Measurements from ENCODE around the gene SEC14L1.
A peak's percentile ranks its signal among the peaks of the same experiment; 100 is the strongest.
"Not testable (repeated sequence)": the region's sequence is repeated elsewhere in the genome, so short reads cannot be mapped to it uniquely, and the experiment has no call there.

SEC14L1 gene

GRCh38 chr17:77116371-77116860, 24.4 kb upstream of the SEC14L1 start:
- no peak for DNase-seq

DNA sequence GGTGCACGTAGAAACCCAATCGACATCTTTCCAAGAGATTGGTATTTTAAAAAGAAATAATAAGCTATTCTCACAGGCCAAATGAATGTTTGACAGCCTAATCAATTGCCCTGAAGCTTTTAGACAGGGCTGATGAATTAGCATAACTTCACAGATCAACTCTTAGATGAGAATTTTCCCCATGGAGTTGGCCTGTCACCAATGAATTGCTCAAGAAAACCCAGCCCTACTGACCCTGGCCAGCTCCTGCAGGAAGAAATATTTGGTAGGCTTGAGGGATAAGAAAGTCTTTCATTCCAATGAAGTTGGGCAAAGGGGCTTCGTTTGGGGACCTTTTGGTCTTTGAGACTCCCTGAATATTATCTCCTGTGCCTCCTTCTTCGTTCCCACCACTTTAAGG, 23.4 kb upstream of the SEC14L1 start:
- DNase-seq, result no peak

- no peak for DNase-seq
Observed at GRCh38 chr17:77118251-77118928, 22.4 kb upstream of the SEC14L1 start.

DNA sequence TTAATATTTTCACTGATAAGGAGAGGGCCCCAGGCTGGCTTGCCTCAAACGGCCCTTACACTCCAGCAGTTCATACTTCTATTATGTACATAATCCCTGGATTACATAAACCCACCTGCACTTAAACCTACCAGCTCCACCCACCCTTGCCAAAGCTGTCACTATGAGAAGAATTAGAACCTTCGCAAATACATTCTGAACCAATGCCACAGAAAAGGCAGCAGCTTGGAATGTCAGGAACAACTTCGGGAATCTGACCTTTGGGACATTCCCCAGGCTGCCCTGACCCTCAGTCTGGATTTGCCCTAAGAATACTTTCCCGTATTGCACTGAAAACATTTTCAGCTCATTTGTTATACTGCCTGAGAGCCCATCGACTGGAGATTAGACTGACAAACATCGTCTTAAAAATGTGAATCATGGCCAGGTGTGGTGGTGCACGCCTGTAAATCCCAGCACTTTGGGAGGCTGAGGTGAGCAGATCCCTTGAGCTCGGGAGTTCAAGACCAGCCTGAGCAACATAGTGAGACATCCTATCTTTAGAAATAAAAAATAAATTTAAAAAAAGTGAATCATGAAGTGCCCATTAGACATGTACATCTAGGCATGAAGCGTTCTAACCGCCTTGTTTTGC, 21.0 kb upstream of the SEC14L1 start:
- DNase-seq, result no peak

GRCh38 chr17:77120868-77121267, 19.9 kb upstream of the SEC14L1 start:
- no peak for DNase-seq

- peak in 1 of 2 donors; percentile 28 for DNase-seq
Observed at GRCh38 chr17:77124192-77124889, 16.4 kb upstream of the SEC14L1 start.

DNA sequence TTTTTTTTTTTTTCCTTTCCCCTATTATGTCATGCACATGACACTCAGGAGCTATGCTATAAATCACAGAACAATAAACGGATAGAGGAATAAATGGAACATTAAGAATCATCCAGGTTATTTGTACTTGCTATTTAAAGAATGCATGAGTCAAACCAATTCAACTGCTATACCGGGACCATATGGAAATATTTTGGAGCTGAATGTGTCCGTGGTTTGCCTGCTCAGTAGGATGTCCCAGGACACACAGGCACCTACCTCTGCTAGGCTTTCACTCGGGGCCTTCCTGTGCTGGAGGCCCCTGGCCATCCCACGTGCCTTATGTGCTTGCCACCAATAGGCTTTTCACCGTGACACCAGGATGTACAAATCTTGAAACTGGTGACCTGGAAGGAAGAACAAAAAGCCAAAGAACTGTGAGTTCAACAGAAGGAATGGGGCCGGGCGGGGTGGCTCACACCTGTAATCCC, 15.3 kb upstream of the SEC14L1 start:
- DNase-seq, result no peak

GRCh38 chr17:77126519-77126918, 14.2 kb upstream of the SEC14L1 start:
- no peak for DNase-seq

DNA sequence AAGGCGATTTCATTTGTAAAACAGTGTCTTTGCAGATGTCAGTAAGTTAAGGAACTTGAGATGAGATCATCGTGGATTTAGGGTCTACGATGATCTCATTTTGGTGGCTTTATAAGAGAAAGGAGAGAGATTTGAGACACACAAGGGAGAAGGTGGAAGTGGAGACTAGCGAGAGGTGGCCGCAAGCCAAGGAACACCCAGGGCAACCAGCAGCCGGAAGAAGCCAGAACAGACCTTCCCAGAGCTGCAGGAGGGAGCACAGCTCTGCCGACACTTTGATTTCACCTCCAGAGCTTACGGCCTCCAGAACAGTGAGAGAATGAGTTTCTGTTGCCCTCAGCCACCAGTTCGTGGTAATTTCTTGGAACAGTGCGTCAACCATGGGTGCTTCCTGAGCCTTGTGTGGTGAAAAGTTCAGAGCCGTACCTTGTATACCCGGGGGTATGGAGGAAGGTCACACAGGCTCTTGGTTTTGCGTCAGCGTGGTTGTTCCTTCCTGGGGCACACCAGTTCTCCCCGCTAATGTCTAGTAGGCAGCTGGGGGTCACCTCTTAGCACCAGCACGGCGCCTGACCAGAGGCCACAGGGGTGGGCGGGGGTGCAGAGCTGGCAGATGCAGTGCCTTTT, 12.9 kb upstream of the SEC14L1 start:
- peak; percentile 26 to 93 for DNase-seq

DNA sequence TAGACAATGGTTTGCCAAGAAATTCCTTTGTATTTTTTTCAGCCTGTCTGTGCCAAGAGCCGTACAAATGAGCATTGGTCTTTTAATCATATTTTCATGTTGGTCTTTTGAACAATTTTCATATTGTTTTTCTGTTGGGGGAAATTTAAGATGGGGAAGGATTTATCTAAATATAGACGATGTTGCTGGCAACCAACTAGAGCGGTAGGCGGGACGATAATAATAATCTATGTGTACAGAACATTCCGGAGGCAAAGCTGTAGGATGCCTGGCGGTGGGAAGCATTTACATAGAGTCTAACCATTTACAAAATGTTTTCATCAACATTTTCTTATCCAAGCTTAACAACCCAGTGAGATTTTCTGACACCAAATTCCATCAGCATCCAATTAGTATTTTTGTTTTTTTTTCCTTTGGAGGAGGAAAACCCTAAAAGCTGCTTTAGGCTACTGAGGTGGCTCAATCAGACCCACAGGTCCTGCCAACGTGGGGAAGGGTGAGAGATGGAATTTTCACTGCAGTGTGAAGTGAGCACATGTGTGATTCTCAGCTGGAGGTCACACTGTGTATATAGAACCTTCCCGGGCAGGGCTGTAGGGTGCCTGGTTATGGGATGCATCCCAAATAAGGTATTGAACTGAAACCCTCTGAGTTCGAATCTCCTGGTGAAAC, 11.7 kb upstream of the SEC14L1 start:
- no peak for DNase-seq

DNA sequence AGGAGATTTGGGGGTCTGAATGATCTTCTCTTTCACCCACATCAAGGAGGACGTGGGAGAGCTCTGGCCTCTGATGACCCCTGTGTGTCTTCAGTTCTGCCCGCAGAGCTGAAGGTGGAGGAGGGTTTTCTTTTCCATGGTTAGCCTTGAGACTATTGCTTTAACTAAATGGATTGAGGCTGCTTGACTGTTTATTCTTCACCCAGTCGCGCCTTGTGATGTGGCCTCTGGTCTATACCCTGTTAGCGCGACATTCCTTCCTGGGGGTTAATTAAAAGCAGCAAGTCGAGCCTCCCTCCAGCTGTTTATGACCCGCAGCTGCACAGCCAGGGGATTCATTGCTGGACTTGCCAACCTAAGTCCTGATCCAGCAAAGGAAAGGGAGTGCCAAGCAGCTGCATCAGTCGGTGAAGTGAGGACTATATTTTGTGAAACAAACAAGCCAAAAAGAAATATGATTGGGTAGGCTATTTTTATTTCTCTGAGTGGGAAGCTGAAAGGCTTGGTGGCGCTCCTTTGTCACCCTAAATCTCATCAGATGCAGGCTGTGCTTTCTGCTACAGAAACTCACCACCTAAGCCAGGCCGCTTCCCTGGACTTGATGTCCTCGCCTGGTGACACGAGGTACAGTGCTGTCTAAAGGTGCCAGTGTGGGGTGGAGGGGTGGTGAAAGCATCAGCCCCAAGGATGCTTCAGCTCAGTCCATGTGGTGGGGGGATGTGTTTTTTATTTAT, 11.0 kb upstream of the SEC14L1 start:
- no peak for DNase-seq

DNA sequence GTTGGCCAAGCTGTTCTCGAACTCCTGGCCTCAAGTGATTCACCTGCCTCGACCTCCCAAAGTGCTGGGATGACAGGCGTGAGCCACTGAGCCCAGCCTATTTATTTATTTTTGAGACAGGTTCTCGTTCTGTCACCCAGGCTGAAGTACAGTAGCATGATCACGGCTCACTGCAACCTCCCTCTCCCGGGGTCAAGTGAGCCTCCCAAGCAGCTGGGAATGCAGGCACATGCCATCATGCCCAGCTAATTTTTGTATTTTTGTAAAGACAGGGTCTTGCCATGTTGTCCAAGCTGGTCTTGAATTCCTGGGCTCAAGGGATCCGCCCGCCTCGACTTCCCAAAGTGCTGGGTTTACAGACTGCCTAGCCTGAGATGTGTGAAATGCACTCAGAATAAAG, 10.2 kb upstream of the SEC14L1 start:
- DNase-seq, result no peak

GRCh38 chr17:77131904-77132303, 8.9 kb upstream of the SEC14L1 start:
- no peak for DNase-seq

DNA sequence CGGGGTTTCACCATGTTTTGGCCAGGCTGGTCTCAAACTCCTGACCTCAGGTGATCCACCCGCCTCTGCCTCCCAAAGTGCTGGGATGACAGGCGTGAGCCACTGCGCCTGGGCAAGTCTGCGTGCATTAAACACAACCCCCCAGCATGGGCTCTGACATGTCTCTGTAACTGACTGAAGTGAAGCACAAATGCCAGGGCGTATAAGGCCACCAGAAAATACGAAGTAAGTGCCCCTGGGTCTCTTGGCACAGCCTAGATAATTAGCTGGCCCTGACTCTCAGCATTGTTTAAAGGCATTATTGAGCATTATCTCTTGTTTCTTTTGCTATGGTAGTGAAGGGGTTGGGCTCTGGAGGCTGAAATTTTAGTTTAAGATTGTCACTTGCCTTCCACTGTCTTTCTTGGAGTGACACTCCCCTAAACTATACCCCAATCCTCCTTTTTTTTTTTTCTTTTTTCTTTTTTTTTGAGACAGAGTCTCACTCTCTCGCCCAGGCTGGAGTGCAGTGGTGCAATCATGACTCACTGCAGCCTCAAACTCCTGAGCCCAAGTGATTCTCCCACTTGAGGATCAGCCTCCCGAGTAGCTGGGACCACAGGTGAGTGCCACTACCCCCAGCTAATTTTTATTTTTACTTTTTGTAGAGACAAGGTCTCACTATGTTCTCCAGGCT, 8.2 kb upstream of the SEC14L1 start:
- no peak for DNase-seq

DNA sequence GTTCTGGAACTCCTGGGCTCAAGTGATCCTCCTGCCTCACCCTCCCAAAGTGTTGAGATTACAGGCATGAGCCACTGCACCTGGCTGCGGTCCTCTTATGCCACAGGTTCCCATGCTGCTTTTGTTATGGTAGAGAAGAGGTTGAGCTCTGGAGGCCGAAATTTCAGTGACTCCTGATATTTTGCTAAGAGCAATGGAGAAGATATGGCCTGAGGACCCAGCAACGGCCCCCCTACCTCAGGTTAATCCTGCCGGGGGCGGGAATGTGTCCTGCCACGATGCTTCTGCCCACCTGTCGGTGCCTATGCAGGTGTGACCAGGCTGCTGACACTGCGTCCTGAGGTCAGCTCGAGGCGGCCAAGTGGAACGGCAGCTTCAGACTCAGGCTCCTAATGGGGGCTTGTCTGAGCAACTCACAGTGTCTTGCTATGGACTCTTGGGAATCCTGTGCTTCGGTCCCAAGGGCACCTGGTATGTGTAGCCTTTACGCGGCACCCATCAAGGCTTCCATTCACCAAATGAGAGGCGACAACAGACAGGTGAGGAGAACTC, 7.6 kb upstream of the SEC14L1 start:
- no peak for DNase-seq

DNA sequence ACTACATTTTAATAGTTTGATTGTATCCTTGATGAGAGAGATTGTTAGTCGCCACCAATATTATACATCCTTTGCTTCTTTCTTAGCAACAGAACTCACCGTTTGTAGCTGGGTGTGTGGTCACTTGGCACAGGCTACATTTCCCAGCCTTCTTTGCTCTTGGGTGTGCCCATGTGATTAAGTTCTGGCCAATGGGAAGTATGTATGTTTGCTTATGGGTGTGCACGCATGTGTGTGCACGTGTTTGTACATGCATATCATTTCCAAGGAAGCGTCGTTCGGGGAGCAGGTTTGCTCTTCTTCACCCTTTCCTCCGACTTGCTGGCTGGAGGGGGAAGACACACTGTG, 4.4 kb upstream of the SEC14L1 start:
- no peak for DNase-seq

DNA sequence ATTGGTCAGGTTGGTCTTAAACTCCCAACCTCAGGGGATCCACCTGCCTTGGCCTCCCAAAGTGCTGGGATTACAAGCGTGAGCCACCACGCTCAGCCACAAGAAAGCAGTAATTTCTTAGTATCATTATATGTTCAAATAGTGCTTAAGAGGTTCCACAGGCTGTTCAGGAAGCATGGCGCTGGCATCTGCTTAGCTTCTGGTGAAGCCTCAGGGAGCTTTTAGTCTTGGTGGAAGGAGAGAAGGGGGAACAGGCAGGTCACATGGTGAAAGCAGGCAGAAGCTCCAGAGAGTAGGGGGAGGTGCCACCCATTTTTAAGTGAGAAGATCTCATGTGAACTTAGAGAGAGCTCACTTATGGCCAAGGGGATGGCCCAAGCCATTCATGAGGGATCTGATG, 3.7 kb upstream of the SEC14L1 start:
- DNase-seq, result no peak

GRCh38 chr17:77137886-77138285, 2.9 kb upstream of the SEC14L1 start:
- not testable (repeated sequence) for DNase-seq

DNA sequence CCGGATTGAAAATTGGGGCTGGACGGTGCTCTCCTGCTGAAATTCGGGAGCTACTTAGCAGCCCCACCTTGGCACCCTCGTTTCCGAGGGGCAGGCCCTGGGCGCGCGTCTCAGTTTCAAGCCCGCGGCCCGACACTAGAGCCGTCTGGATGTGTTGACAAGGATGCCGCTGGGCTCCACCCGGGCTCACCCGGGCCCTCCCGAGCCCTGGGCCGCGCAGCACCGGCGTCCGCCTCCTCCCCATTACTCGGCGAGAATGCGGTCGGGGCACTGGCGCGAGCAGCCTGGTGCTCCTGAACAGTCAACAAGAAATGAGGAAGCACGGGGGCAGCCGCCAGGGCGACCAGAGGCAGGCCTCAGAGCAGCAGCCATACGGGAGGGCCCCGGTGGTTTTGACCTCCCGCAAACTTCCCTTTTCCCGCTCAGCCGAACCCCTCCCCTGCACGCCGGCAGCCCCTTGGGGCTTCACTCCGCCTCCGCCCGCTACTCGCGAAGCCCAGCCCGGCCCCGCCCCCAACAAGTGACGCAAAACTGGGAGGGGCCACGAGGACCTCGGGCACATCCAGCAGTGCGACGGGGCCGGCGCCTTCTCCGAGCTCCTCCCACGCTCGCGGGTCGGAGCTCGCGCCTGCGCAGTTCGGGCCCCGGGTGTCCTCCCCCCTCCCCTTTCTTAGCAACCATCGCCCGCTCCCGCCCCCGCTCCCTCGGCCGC, 447 bp upstream of the SEC14L1 start:
- DNase-seq, result peak; percentile 94 to 100

DNA sequence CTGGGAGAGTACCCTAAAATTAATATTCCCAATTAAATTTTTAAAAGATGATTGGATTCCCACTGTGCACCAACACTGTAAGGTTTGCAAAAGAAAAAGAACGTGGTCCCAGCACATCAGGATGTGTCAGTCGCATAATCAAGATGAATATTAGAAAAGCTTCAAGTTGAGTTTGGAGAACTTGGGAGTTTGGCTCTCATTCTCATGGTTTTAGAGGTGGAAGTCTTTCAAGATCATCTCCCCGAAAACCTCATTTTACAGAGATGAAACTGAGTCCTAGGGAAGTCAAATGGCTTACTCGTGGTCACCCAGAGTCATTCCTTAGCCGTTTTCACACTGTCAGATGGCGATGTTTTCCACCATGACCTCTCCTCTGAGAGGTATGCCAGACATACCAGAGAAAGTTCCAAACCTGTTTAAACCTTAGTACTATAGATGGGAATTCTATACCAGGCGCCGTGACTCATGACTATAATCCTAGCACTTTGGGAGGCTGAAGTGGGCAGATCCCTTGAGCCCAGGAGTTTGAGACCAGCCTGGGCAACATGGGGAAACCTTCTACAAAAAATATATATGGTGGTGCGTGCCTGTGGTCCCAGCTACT, 1.2 kb downstream of the SEC14L1 start:
- DNase-seq, result no peak
